ENCODE data around the gene RNASEH2B. TPM values are rescaled to one million over a fixed set of nuclear protein-coding genes. Genes with fewer than 3 reads are reported as not detected.

Gene RNASEH2B
- total and polyA plus RNA-seq, 2 experiments from 2014 or later, result 39.0 to 64.8 TPM

- Histone ChIP-seq H3K9me2 (ENCODE audit: insufficient read depth) (no peaks in the 10 kb centered on the region), H3K27me3 (ENCODE audit: insufficient read depth) (no peaks in the 10 kb centered on the region), H3F3A (replicated peaks; ENCODE audit: low read depth) (no peaks in the 10 kb centered on the region), H3K27ac (ENCODE audit: low read depth) (no peak overlapping the region), H3K4me1 (ENCODE audit: insufficient read depth) (no peaks in the 10 kb centered on the region), H3K79me2 (replicated peaks; ENCODE audit: insufficient read depth) (no peaks in the 10 kb centered on the region), H2AFZ (no peak overlapping the region), H4K20me1 (replicated peaks; ENCODE audit: insufficient read depth) (no peaks in the 10 kb centered on the region), H3K4me2 (no peak overlapping the region), H3K4me3 (no peak overlapping the region), H3K36me3 (ENCODE audit: insufficient read depth) (peaks cover 4% of the 10 kb centered on the region)
- peak; percentile 42 for DNase-seq (ENCODE audit: low spot score)
- Mint-ChIP-seq H3K4me3 (no peak overlapping the region), H3K9me3 (peaks cover 2% of the 10 kb centered on the region; the same call in 1 of the 3 replicates), H3K4me1 (peaks cover 3% of the 10 kb centered on the region; the same call in 1 of the 3 replicates), H3K36me3 (ENCODE audit: low read depth) (peaks cover 11% of the 10 kb centered on the region), H3K27ac (no peak overlapping the region), H3K27me3 (ENCODE audit: insufficient read depth, low read depth, poor library complexity) (peaks cover 10% of the 10 kb centered on the region)
- no peak for TF ChIP-seq ZNF114 (CRISPR knock-in tag; IDR thresholded peaks at IDR 0.05)
- no peak for TF ChIP-seq CTCF (conservative IDR thresholded peaks at IDR 0.05; ENCODE audit: low read depth in 2 of 2)
- TF ChIP-seq, protein P1, sequence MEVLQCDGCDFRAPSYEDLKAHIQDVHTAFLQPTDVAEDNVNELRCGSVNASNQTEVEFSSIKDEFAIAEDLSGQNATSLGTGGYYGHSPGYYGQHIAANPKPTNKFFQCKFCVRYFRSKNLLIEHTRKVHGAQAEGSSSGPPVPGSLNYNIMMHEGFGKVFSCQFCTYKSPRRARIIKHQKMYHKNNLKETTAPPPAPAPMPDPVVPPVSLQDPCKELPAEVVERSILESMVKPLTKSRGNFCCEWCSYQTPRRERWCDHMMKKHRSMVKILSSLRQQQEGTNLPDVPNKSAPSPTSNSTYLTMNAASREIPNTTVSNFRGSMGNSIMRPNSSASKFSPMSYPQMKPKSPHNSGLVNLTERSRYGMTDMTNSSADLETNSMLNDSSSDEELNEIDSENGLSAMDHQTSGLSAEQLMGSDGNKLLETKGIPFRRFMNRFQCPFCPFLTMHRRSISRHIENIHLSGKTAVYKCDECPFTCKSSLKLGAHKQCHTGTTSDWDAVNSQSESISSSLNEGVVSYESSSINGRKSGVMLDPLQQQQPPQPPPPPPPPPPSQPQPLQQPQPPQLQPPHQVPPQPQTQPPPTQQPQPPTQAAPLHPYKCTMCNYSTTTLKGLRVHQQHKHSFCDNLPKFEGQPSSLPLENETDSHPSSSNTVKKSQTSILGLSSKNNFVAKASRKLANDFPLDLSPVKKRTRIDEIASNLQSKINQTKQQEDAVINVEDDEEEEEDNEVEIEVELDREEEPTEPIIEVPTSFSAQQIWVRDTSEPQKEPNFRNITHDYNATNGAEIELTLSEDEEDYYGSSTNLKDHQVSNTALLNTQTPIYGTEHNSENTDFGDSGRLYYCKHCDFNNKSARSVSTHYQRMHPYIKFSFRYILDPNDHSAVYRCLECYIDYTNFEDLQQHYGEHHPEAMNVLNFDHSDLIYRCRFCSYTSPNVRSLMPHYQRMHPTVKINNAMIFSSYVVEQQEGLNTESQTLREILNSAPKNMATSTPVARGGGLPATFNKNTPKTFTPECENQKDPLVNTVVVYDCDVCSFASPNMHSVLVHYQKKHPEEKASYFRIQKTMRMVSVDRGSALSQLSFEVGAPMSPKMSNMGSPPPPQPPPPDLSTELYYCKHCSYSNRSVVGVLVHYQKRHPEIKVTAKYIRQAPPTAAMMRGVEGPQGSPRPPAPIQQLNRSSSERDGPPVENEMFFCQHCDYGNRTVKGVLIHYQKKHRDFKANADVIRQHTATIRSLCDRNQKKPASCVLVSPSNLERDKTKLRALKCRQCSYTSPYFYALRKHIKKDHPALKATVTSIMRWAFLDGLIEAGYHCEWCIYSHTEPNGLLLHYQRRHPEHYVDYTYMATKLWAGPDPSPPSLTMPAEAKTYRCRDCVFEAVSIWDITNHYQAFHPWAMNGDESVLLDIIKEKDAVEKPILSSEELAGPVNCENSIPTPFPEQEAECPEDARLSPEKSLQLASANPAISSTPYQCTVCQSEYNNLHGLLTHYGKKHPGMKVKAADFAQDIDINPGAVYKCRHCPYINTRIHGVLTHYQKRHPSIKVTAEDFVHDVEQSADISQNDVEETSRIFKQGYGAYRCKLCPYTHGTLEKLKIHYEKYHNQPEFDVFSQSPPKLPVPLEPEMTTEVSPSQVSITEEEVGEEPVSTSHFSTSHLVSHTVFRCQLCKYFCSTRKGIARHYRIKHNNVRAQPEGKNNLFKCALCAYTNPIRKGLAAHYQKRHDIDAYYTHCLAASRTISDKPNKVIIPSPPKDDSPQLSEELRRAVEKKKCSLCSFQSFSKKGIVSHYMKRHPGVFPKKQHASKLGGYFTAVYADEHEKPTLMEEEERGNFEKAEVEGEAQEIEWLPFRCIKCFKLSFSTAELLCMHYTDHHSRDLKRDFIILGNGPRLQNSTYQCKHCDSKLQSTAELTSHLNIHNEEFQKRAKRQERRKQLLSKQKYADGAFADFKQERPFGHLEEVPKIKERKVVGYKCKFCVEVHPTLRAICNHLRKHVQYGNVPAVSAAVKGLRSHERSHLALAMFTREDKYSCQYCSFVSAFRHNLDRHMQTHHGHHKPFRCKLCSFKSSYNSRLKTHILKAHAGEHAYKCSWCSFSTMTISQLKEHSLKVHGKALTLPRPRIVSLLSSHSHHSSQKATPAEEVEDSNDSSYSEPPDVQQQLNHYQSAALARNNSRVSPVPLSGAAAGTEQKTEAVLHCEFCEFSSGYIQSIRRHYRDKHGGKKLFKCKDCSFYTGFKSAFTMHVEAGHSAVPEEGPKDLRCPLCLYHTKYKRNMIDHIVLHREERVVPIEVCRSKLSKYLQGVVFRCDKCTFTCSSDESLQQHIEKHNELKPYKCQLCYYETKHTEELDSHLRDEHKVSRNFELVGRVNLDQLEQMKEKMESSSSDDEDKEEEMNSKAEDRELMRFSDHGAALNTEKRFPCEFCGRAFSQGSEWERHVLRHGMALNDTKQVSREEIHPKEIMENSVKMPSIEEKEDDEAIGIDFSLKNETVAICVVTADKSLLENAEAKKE (CRISPR knock-in tag; IDR thresholded peaks at IDR 0.05), result no peak
- no peak for TF ChIP-seq POLR2AphosphoS5 (IDR thresholded peaks at IDR 0.05; ENCODE audit: low read depth)
- TF ChIP-seq, protein P2, sequence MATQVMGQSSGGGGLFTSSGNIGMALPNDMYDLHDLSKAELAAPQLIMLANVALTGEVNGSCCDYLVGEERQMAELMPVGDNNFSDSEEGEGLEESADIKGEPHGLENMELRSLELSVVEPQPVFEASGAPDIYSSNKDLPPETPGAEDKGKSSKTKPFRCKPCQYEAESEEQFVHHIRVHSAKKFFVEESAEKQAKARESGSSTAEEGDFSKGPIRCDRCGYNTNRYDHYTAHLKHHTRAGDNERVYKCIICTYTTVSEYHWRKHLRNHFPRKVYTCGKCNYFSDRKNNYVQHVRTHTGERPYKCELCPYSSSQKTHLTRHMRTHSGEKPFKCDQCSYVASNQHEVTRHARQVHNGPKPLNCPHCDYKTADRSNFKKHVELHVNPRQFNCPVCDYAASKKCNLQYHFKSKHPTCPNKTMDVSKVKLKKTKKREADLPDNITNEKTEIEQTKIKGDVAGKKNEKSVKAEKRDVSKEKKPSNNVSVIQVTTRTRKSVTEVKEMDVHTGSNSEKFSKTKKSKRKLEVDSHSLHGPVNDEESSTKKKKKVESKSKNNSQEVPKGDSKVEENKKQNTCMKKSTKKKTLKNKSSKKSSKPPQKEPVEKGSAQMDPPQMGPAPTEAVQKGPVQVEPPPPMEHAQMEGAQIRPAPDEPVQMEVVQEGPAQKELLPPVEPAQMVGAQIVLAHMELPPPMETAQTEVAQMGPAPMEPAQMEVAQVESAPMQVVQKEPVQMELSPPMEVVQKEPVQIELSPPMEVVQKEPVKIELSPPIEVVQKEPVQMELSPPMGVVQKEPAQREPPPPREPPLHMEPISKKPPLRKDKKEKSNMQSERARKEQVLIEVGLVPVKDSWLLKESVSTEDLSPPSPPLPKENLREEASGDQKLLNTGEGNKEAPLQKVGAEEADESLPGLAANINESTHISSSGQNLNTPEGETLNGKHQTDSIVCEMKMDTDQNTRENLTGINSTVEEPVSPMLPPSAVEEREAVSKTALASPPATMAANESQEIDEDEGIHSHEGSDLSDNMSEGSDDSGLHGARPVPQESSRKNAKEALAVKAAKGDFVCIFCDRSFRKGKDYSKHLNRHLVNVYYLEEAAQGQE (IDR thresholded peaks at IDR 0.05; ENCODE audit: unreplicated experiment), result no peak
- TF ChIP-seq ETS1 (IDR thresholded peaks at IDR 0.05), result no peak
- no peak for TF ChIP-seq EZH2phosphoT487 (IDR thresholded peaks at IDR 0.05; ENCODE audit: unreplicated experiment)
- no peak for TF ChIP-seq STAT1 (IDR thresholded peaks at IDR 0.05; ENCODE audit: unreplicated experiment)
- no peak for TF ChIP-seq EZH2 (IDR thresholded peaks at IDR 0.05; ENCODE audit: low read depth, unreplicated experiment)
- no peak for ATAC-seq
These were observed 33.2 kb downstream of the RNASEH2B start for GRCh38 chr13:50942630-50943311.

All from GM23338 (cell line).